Liver (tissue), 3 donors: Measurements from ENCODE around the gene TXNDC17.

Experiments used
- EGR1 ChIP-seq, 2 donors: IDR thresholded peaks; 2 replicates each; pipeline ENCODE4 v1.6.1; 2016 to 2018; ENCODE audit warnings: antibody characterized with exemption in 2 of 2, low read depth in 2 of 2
- GABPA ChIP-seq, 2 donors: IDR thresholded peaks in 1 of 2; conservative IDR thresholded peaks in 1 of 2; 2 replicates each; pipeline ENCODE4 v1.6.1; 2016; ENCODE audit warnings: antibody characterized with exemption in 2 of 2, mild to moderate bottlenecking in 1 of 2, moderate library complexity in 1 of 2
- HNF4A ChIP-seq, 2 donors: conservative IDR thresholded peaks; 2 replicates each; pipeline ENCODE4 v1.6.1; 2016; ENCODE audit warnings: antibody characterized with exemption in 2 of 2, mild to moderate bottlenecking in 2 of 2
- JUND ChIP-seq, 2 donors: IDR thresholded peaks; 2 replicates each; pipeline ENCODE4 v1.6.1; 2016; ENCODE audit warnings: antibody characterized with exemption in 2 of 2
- SP1 ChIP-seq: IDR thresholded peaks from 2 replicates; pipeline ENCODE4 v1.6.1; 2018; ENCODE audit warnings: antibody characterized with exemption, mild to moderate bottlenecking
- TAF1 ChIP-seq: conservative IDR thresholded peaks from 2 replicates; pipeline ENCODE4 v1.6.1; 2016; ENCODE audit warnings: antibody characterized with exemption, mild to moderate bottlenecking
- YY1 ChIP-seq: IDR thresholded peaks from 2 replicates; pipeline ENCODE4 v1.6.1; 2016; ENCODE audit warnings: antibody characterized with exemption, mild to moderate bottlenecking
- TF ChIP-seq, protein P1 (sequence below): IDR thresholded peaks from 2 replicates; pipeline ENCODE4 v1.6.1; 2016; ENCODE audit warnings: antibody characterized with exemption
- TF ChIP-seq, protein P2 (sequence below): fragments of 150-350 bp; IDR thresholded peaks from 2 replicates; pipeline ENCODE4 v1.5.1; 2017; ENCODE audit warnings: improper control_type of control experiment, low read depth, low read length; ENCODE audit not compliant: missing input control
- TF ChIP-seq, protein P3 (sequence below): IDR thresholded peaks from 2 replicates; pipeline ENCODE4 v1.6.1; 2016; ENCODE audit warnings: antibody characterized with exemption
- TF ChIP-seq, protein P4 (sequence below): IDR thresholded peaks from 2 replicates; pipeline ENCODE4 v1.6.1; 2016; ENCODE audit warnings: antibody characterized with exemption, mild to moderate bottlenecking
- donor health status: healthy.
- donor health status: healthy.

DNA sequence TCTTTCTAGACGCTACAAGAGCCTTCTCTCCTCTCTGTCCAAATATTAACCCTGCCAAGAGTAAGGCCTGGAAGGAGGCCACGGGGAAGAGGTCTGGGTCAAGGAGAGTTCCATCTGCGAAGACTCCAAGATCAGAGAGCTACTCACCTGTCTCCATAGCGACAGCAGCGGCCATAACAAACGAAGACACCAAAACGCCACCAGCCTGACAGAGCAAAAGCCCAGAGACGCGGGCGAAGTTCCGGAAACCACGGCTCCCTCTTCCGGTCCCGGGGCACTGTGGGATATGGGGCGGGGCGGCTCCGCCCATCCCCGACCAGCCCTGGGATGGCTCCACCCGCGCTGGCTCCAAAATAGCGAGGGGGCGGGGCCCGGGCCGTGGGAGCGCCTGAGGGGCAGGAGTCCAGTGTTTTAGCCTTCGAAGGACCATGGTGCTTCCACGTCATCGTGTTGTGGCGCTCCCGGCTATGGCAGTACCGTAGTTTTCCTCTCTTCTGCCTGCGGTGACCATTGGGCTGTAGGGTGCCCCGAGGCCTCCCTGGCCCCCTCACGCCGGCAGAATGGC lies 10.6 kb downstream of the TXNDC17 start, which contains the start of the genes C17orf100 and MED31:
- TF ChIP-seq, protein P1, sequence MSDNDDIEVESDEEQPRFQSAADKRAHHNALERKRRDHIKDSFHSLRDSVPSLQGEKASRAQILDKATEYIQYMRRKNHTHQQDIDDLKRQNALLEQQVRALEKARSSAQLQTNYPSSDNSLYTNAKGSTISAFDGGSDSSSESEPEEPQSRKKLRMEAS = peak; percentile 68
- TF ChIP-seq, protein P2, sequence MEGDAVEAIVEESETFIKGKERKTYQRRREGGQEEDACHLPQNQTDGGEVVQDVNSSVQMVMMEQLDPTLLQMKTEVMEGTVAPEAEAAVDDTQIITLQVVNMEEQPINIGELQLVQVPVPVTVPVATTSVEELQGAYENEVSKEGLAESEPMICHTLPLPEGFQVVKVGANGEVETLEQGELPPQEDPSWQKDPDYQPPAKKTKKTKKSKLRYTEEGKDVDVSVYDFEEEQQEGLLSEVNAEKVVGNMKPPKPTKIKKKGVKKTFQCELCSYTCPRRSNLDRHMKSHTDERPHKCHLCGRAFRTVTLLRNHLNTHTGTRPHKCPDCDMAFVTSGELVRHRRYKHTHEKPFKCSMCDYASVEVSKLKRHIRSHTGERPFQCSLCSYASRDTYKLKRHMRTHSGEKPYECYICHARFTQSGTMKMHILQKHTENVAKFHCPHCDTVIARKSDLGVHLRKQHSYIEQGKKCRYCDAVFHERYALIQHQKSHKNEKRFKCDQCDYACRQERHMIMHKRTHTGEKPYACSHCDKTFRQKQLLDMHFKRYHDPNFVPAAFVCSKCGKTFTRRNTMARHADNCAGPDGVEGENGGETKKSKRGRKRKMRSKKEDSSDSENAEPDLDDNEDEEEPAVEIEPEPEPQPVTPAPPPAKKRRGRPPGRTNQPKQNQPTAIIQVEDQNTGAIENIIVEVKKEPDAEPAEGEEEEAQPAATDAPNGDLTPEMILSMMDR = no peak
- TF ChIP-seq SP1 (peak; percentile 93), JUND (IDR thresholded peaks at IDR 0.05) (peak in 1 of 2 donors; percentile 25), GABPA (IDR thresholded peaks at IDR 0.05 in 1 of 2, conservative IDR thresholded peaks at IDR 0.05 in 1 of 2) (peak; percentile 89 to 98), TAF1 (peak; percentile 57), YY1 (peak; percentile 88), EGR1 (IDR thresholded peaks at IDR 0.05; ENCODE audit: low read depth in 2 of 2) (peak; percentile 51 to 58), HNF4A (conservative IDR thresholded peaks at IDR 0.05) (peak; percentile 88 to 92)
- TF ChIP-seq, protein P3, sequence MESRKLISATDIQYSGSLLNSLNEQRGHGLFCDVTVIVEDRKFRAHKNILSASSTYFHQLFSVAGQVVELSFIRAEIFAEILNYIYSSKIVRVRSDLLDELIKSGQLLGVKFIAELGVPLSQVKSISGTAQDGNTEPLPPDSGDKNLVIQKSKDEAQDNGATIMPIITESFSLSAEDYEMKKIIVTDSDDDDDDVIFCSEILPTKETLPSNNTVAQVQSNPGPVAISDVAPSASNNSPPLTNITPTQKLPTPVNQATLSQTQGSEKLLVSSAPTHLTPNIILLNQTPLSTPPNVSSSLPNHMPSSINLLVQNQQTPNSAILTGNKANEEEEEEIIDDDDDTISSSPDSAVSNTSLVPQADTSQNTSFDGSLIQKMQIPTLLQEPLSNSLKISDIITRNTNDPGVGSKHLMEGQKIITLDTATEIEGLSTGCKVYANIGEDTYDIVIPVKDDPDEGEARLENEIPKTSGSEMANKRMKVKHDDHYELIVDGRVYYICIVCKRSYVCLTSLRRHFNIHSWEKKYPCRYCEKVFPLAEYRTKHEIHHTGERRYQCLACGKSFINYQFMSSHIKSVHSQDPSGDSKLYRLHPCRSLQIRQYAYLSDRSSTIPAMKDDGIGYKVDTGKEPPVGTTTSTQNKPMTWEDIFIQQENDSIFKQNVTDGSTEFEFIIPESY = peak; percentile 75
- TF ChIP-seq, protein P4, sequence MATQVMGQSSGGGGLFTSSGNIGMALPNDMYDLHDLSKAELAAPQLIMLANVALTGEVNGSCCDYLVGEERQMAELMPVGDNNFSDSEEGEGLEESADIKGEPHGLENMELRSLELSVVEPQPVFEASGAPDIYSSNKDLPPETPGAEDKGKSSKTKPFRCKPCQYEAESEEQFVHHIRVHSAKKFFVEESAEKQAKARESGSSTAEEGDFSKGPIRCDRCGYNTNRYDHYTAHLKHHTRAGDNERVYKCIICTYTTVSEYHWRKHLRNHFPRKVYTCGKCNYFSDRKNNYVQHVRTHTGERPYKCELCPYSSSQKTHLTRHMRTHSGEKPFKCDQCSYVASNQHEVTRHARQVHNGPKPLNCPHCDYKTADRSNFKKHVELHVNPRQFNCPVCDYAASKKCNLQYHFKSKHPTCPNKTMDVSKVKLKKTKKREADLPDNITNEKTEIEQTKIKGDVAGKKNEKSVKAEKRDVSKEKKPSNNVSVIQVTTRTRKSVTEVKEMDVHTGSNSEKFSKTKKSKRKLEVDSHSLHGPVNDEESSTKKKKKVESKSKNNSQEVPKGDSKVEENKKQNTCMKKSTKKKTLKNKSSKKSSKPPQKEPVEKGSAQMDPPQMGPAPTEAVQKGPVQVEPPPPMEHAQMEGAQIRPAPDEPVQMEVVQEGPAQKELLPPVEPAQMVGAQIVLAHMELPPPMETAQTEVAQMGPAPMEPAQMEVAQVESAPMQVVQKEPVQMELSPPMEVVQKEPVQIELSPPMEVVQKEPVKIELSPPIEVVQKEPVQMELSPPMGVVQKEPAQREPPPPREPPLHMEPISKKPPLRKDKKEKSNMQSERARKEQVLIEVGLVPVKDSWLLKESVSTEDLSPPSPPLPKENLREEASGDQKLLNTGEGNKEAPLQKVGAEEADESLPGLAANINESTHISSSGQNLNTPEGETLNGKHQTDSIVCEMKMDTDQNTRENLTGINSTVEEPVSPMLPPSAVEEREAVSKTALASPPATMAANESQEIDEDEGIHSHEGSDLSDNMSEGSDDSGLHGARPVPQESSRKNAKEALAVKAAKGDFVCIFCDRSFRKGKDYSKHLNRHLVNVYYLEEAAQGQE = peak; percentile 76
